ENCODE results near the gene NEK8. TPM values are rescaled to one million over a fixed set of nuclear protein-coding genes. Genes with fewer than 3 reads are reported as not detected.
A peak's percentile ranks its signal among the peaks of the same experiment; 100 is the strongest.

The NEK8 gene
- total RNA-seq (ENCODE audit: low replicate concordance): 4.9 and 6.8 TPM in 2 replicates

DNA sequence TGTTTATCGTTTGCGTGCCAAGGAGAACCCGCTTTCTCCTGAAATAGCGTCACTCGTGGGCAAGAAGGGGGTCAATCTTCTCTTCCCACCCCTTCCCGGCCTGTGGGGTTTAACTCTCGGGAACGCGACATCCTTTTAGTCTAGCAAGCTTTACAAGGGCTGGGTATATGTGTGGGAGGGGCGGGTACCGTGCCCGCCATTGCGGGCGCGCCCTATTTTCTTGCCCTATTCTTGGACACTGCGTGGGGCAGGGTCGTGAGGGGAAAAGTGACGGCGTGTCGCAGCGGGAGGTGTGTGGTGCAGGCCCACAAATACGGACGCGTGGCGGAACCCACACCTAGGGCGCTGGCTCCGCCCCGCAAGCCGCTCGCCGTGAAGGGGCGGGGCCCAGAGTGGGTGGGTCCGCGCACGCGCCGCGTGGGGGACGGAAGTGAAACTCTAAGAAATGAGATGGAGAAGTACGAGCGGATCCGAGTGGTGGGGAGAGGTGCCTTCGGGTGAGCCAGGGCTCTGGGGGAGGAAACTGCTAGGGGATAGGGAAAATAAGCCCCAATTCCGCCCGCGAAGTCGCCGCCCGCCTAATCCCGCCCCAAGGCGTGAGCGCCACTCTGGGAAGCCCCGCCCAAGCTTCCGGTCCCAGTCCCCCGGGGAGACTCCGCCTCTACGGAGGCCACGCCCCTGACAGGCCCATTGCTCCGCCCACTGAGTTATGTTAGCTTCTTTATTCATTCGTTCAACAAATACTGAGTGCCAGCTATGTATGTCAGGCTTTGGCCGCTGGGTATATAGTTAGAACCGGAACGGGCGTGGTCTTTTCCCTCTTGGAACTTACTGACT lies at the start of gene NEK8:
TSS of gene NEK8 (plus strand) at position 425 of the 837 bp plus-strand sequence. CDS start at position 451, 26 bp downstream.
- DNase-seq (ENCODE audit: low read depth): peak; percentile 92
- H3K4me3 ChIP-seq (ENCODE audit: low read depth, low read length): peak within 1 kb of the TSS; percentile 92
- TF ChIP-seq, protein P1, sequence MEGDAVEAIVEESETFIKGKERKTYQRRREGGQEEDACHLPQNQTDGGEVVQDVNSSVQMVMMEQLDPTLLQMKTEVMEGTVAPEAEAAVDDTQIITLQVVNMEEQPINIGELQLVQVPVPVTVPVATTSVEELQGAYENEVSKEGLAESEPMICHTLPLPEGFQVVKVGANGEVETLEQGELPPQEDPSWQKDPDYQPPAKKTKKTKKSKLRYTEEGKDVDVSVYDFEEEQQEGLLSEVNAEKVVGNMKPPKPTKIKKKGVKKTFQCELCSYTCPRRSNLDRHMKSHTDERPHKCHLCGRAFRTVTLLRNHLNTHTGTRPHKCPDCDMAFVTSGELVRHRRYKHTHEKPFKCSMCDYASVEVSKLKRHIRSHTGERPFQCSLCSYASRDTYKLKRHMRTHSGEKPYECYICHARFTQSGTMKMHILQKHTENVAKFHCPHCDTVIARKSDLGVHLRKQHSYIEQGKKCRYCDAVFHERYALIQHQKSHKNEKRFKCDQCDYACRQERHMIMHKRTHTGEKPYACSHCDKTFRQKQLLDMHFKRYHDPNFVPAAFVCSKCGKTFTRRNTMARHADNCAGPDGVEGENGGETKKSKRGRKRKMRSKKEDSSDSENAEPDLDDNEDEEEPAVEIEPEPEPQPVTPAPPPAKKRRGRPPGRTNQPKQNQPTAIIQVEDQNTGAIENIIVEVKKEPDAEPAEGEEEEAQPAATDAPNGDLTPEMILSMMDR (IDR thresholded peaks at IDR 0.05; ENCODE audit: insufficient read depth, low read length): no peak

DNA sequence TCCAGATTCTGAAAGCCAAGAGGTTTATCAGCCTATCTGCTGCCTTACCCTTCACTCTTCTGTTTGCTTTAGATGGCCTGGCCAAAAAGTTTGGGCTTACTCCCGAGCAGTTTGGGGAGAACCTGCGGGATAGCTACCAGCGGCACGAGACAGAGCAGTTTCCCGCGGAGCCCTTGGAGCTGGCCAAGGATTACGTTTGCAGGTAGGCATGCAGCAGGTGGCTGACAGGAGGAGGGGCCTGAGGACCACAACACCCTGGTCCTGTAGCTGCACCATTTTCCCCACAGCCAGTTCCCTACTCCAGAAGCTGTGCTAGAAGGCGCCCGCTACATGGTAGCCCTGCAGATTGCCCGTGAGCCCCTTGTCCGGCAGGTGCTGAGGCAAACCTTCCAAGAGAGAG lies 45.9 kb upstream of the NEK8 start:
- TF ChIP-seq, protein P1 (IDR thresholded peaks at IDR 0.05; ENCODE audit: insufficient read depth, low read length): no peak
- H3K4me3 ChIP-seq (ENCODE audit: low read depth, low read length): no peak overlapping the region
- DNase-seq (ENCODE audit: low read depth): no peak

DNA sequence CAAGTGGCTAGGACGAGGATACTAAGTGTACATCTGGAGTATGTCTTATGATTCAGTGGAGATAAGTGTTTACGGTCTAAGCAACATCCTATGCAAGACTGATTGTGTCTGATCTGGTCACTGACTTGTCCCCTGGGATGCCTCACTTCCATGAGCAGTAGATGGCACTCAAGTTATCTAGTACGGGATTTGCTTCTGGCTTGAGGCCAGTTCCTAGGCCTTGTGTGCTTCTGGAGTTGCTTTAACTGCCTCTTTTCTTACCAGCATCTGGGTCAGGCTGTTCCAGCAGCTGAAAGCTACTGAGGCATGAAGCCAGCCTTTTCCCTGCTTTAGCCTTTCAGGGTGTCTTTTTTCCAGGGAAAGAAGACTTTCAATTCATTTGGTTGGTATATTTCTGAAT lies 43.6 kb upstream of the NEK8 start:
- H3K4me3 ChIP-seq (ENCODE audit: low read depth, low read length): no peak overlapping the region
- TF ChIP-seq, protein P1 (IDR thresholded peaks at IDR 0.05; ENCODE audit: insufficient read depth, low read length): no peak
- DNase-seq (ENCODE audit: low read depth): peak; percentile 28

DNA sequence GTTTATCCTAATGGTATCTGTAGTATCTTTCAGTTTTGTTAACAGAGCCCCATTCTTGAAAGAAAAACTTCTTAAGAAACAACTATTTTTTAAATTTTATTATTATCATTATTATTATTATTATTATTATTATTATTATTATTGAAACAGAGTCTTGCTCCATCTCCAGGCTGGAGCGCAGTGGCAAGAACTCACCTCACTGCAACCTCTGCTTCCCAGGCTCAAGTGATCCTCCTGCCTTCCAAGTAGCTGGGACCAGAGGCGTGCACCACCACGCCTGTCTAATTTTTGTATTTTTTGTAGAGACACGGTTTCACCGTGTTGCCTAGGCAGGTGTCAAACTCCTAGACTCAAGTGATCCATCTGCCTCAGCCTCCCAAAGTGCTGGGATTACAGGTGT lies 43.2 kb upstream of the NEK8 start:
- DNase-seq (ENCODE audit: low read depth): no peak
- TF ChIP-seq, protein P1 (IDR thresholded peaks at IDR 0.05; ENCODE audit: insufficient read depth, low read length): no peak
- H3K4me3 ChIP-seq (ENCODE audit: low read depth, low read length): no peak overlapping the region

DNA sequence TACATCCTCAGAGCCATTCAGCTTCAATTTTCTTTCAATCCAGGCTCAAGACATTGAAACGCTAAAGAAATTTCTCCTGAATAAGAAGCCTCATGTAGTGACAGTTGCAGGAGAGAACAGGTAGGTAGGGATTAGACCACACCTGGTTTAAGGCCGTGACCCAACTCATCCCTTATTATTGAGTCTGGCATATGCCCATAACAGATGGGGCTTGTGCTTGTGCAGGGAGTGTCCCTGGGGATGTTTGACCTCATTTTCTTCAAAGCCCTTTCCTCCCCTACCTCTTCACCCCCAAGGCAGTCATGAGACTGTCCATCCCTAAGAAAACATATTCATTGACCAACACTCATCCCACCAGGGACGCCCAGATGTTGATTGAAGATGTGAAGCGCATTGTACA lies 42.3 kb upstream of the NEK8 start:
- no peak for DNase-seq (ENCODE audit: low read depth)
- TF ChIP-seq, protein P1 (IDR thresholded peaks at IDR 0.05; ENCODE audit: insufficient read depth, low read length): no peak
- no peak overlapping the region for H3K4me3 ChIP-seq (ENCODE audit: low read depth, low read length)

DNA sequence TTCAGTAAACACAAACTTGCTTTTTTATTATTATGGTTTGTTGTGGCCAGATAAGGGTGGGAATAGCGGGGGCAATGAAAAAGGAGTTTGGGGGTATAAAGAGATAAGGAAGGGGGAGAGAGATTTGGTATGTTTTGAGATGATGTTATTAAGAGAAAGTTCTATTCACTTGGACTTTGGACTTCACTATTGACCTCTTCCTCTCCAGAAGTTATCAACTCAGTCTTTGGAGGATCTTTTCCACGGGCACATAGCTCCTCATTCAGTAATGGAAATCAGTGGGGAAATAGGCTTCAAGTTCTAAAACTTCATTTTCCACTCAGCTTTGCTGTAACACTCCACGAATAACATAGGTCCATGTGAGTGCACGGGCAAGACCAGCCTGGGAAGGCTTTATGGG lies 40.1 kb upstream of the NEK8 start:
- TF ChIP-seq, protein P1 (IDR thresholded peaks at IDR 0.05; ENCODE audit: insufficient read depth, low read length): no peak
- no peak for DNase-seq (ENCODE audit: low read depth)
- no peak overlapping the region for H3K4me3 ChIP-seq (ENCODE audit: low read depth, low read length)

Data from fibroblast of the aortic adventitia (primary cell).